Testis (tissue), 2 donors: ENCODE data around the gene ATP5MG.

ENCODE experiments used
- POLR2A ChIP-seq: fragments of 450-650 bp; IDR thresholded peaks from one replicate; pipeline ENCODE4 v1.6.1; 2017; ENCODE audit warnings: antibody characterized with exemption, mild to moderate bottlenecking, moderate library complexity
- TF ChIP-seq, protein P1 (sequence below), 3 experiments: fragments of 450-650 bp in 2 of 3; fragments of 200-600 bp in 1 of 3; sonication (generic) in 1 of 3; IDR thresholded peaks; one replicate each; pipeline ENCODE4 v1.5.1; 2016 to 2019; ENCODE audit warnings: antibody characterized with exemption in 3 of 3, mild to moderate bottlenecking in 2 of 3, moderate library complexity in 1 of 3

DNA sequence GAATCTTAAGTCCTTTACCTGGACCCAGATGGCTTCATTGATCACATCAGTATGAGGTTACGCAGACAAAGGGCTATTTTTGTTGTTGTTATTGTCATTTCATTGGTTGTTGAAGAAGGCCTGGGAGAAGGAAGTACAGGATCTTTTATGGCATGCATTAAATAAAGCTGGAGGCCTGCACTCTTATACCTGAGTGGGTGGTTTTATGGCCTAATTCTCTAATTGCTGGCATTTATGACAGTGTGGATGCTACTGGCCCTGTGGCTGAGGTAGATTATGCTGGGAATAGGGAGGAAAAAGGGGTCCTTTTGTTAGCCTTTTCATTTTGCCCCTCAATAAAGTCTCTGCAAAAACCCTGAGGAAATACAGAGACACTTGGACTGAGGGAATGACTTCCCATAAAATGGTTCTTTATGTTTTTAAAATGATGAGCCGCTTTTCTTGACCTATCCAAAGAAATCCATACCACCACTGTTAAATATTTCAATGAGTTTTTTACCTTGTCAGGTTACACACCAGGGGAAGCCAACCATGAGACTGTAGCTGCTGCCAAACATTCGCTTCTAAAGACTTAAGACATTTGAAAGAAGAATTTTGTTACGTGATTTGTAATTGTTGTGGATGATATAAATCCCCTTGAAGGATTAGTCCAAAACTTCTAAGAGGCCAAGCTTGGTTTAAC lies 41.6 kb downstream of the ATP5MG start:
- TF ChIP-seq, protein P1, sequence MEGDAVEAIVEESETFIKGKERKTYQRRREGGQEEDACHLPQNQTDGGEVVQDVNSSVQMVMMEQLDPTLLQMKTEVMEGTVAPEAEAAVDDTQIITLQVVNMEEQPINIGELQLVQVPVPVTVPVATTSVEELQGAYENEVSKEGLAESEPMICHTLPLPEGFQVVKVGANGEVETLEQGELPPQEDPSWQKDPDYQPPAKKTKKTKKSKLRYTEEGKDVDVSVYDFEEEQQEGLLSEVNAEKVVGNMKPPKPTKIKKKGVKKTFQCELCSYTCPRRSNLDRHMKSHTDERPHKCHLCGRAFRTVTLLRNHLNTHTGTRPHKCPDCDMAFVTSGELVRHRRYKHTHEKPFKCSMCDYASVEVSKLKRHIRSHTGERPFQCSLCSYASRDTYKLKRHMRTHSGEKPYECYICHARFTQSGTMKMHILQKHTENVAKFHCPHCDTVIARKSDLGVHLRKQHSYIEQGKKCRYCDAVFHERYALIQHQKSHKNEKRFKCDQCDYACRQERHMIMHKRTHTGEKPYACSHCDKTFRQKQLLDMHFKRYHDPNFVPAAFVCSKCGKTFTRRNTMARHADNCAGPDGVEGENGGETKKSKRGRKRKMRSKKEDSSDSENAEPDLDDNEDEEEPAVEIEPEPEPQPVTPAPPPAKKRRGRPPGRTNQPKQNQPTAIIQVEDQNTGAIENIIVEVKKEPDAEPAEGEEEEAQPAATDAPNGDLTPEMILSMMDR (IDR thresholded peaks at IDR 0.05) = no peak
- TF ChIP-seq POLR2A = no peak
